HEK293 (cell line): ENCODE measurements around the gene ERBIN.

Source experiments
- KLF10 ChIP-seq: fragments of 450-650 bp; IDR thresholded peaks from 2 replicates; pipeline ENCODE4 v1.5.1; 2018; ENCODE audit warnings: missing biosample characterization, mild to moderate bottlenecking, missing genetic modification characterization
- OSR2 ChIP-seq: fragments of 450-650 bp; formaldehyde crosslinking; IDR thresholded peaks from 2 replicates; pipeline ENCODE4 v1.5.1; 2016; ENCODE audit warnings: missing biosample characterization, missing genetic modification characterization
- PRDM6 ChIP-seq: fragments of 450-650 bp; formaldehyde crosslinking; IDR thresholded peaks from 2 replicates; pipeline ENCODE4 v1.5.1; 2017; ENCODE audit warnings: missing biosample characterization, missing genetic modification characterization
- REPIN1 ChIP-seq: fragments of 450-650 bp; formaldehyde crosslinking; IDR thresholded peaks from 2 replicates; pipeline ENCODE4 v1.5.1; 2017; ENCODE audit warnings: missing biosample characterization, missing genetic modification characterization, low read depth
- SCRT1 ChIP-seq: fragments of 450-650 bp; formaldehyde crosslinking; IDR thresholded peaks from 2 replicates; pipeline ENCODE4 v1.5.1; 2016; ENCODE audit warnings: missing biosample characterization, missing genetic modification characterization, borderline replicate concordance
- SCRT2 ChIP-seq: fragments of 450-650 bp; formaldehyde crosslinking; IDR thresholded peaks from 2 replicates; pipeline ENCODE4 v1.5.1; 2016; ENCODE audit warnings: missing biosample characterization, missing genetic modification characterization
- WT1 ChIP-seq: fragments of 450-650 bp; formaldehyde crosslinking; IDR thresholded peaks from 2 replicates; pipeline ENCODE4 v1.5.1; 2016; ENCODE audit warnings: missing biosample characterization, missing genetic modification characterization
- ZBTB1 ChIP-seq: fragments of 450-650 bp; formaldehyde crosslinking; IDR thresholded peaks from 2 replicates; pipeline ENCODE4 v1.5.1; 2016; ENCODE audit warnings: missing biosample characterization, missing genetic modification characterization
- ZBTB20 ChIP-seq: fragments of 450-650 bp; formaldehyde crosslinking; IDR thresholded peaks from 2 replicates; pipeline ENCODE4 v1.5.1; 2016; ENCODE audit warnings: missing biosample characterization, missing genetic modification characterization
- ZIC2 ChIP-seq: fragments of 450-650 bp; formaldehyde crosslinking; IDR thresholded peaks from 2 replicates; pipeline ENCODE4 v1.5.1; 2016; ENCODE audit warnings: missing biosample characterization, missing genetic modification characterization
- ZNF10 ChIP-seq: fragments of 450-650 bp; formaldehyde crosslinking; IDR thresholded peaks from 2 replicates; pipeline ENCODE4 v1.5.1; 2017; ENCODE audit warnings: missing biosample characterization, missing genetic modification characterization
- ZNF211 ChIP-seq: fragments of 450-650 bp; formaldehyde crosslinking; IDR thresholded peaks from 2 replicates; pipeline ENCODE4 v1.5.1; 2016; ENCODE audit warnings: low read depth, missing biosample characterization, missing genetic modification characterization
- ZNF24 ChIP-seq: fragments of 450-650 bp; formaldehyde crosslinking; IDR thresholded peaks from 2 replicates; pipeline ENCODE4 v1.5.1; 2016; ENCODE audit warnings: missing biosample characterization, missing genetic modification characterization
- ZNF280D ChIP-seq: fragments of 450-650 bp; formaldehyde crosslinking; IDR thresholded peaks from 2 replicates; pipeline ENCODE4 v1.5.1; 2016; ENCODE audit warnings: missing biosample characterization, missing genetic modification characterization
- ZNF324 ChIP-seq: fragments of 450-650 bp; formaldehyde crosslinking; IDR thresholded peaks from 2 replicates; pipeline ENCODE4 v1.5.1; 2016; ENCODE audit warnings: missing biosample characterization, missing genetic modification characterization
- ZNF335 ChIP-seq: fragments of 450-650 bp; formaldehyde crosslinking; conservative IDR thresholded peaks from 2 replicates; pipeline ENCODE4 v1.5.1; 2016; ENCODE audit warnings: missing biosample characterization, missing genetic modification characterization
- ZNF501 ChIP-seq: fragments of 450-650 bp; formaldehyde crosslinking; IDR thresholded peaks from 2 replicates; pipeline ENCODE4 v1.5.1; 2016; ENCODE audit warnings: missing biosample characterization, missing genetic modification characterization
- ZNF514 ChIP-seq: fragments of 450-650 bp; formaldehyde crosslinking; IDR thresholded peaks from 2 replicates; pipeline ENCODE4 v1.5.1; 2016; ENCODE audit warnings: missing biosample characterization, missing genetic modification characterization
- ZNF571 ChIP-seq: fragments of 450-650 bp; formaldehyde crosslinking; IDR thresholded peaks from 2 replicates; pipeline ENCODE4 v1.5.0; 2017; ENCODE audit warnings: missing biosample characterization, missing genetic modification characterization
- ZNF623 ChIP-seq: fragments of 450-650 bp; formaldehyde crosslinking; IDR thresholded peaks from 2 replicates; pipeline ENCODE4 v1.5.1; 2016; ENCODE audit warnings: missing biosample characterization, missing genetic modification characterization
- ZNF843 ChIP-seq: fragments of 450-650 bp; formaldehyde crosslinking; IDR thresholded peaks from 2 replicates; pipeline ENCODE4 v1.5.1; 2016; ENCODE audit warnings: missing biosample characterization, missing genetic modification characterization
- TF ChIP-seq, protein P1 (sequence below): fragments of 450-650 bp; formaldehyde crosslinking; IDR thresholded peaks from 2 replicates; pipeline ENCODE4 v1.5.1; 2016; ENCODE audit warnings: missing biosample characterization, missing genetic modification characterization
- TF ChIP-seq, protein P2 (sequence below): fragments of 450-650 bp; formaldehyde crosslinking; IDR thresholded peaks from 2 replicates; pipeline ENCODE4 v1.5.1; 2017; ENCODE audit warnings: missing biosample characterization, missing genetic modification characterization
- TF ChIP-seq, protein P3 (sequence below): fragments of 450-650 bp; formaldehyde crosslinking; IDR thresholded peaks from 2 replicates; pipeline ENCODE4 v1.5.1; 2017; ENCODE audit warnings: missing biosample characterization, missing genetic modification characterization

Gene ERBIN

GRCh38 chr5:65925601-65926275 is 637 bp upstream of the ERBIN start (continued):
- TF ChIP-seq ZBTB20 (tag by site-specific recombination), result peak; percentile 84
- TF ChIP-seq, protein P1, sequence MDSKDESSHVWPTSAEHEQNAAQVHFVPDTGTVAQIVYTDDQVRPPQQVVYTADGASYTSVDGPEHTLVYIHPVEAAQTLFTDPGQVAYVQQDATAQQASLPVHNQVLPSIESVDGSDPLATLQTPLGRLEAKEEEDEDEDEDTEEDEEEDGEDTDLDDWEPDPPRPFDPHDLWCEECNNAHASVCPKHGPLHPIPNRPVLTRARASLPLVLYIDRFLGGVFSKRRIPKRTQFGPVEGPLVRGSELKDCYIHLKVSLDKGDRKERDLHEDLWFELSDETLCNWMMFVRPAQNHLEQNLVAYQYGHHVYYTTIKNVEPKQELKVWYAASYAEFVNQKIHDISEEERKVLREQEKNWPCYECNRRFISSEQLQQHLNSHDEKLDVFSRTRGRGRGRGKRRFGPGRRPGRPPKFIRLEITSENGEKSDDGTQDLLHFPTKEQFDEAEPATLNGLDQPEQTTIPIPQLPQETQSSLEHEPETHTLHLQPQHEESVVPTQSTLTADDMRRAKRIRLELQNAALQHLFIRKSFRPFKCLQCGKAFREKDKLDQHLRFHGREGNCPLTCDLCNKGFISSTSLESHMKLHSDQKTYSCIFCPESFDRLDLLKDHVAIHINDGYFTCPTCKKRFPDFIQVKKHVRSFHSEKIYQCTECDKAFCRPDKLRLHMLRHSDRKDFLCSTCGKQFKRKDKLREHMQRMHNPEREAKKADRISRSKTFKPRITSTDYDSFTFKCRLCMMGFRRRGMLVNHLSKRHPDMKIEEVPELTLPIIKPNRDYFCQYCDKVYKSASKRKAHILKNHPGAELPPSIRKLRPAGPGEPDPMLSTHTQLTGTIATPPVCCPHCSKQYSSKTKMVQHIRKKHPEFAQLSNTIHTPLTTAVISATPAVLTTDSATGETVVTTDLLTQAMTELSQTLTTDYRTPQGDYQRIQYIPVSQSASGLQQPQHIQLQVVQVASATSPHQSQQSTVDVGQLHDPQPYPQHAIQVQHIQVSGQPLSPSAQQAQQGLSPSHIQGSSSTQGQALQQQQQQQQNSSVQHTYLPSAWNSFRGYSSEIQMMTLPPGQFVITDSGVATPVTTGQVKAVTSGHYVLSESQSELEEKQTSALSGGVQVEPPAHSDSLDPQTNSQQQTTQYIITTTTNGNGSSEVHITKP, result peak; percentile 46
- TF ChIP-seq ZNF211 (tag by site-specific recombination), result no peak
- peak; percentile 43; the same call in 1 of the 2 replicates for TF ChIP-seq OSR2 (tag by site-specific recombination)
- no peak for TF ChIP-seq SCRT1
- peak; percentile 88 for TF ChIP-seq WT1 (tag by site-specific recombination)
- no peak for TF ChIP-seq ZNF571
- TF ChIP-seq ZBTB1 (tag by site-specific recombination), result peak; percentile 96
- peak; percentile 86 for TF ChIP-seq ZNF501
- TF ChIP-seq, protein P2, sequence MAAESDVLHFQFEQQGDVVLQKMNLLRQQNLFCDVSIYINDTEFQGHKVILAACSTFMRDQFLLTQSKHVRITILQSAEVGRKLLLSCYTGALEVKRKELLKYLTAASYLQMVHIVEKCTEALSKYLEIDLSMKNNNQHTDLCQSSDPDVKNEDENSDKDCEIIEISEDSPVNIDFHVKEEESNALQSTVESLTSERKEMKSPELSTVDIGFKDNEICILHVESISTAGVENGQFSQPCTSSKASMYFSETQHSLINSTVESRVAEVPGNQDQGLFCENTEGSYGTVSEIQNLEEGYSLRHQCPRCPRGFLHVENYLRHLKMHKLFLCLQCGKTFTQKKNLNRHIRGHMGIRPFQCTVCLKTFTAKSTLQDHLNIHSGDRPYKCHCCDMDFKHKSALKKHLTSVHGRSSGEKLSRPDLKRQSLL (tag by site-specific recombination), result peak; percentile 59; the same call in 1 of the 2 replicates
- TF ChIP-seq SCRT2 (tag by site-specific recombination), result 0 out of 2 replicates have a peak, but pooled peaks have one; percentile 9
- TF ChIP-seq ZNF623 (tag by site-specific recombination), result no peak
- TF ChIP-seq ZNF24 (tag by site-specific recombination), result peak; percentile 63; the same call in 1 of the 2 replicates
- TF ChIP-seq ZNF280D, result no peak
- TF ChIP-seq ZNF843 (tag by site-specific recombination), result peak; percentile 63; the same call in 1 of the 2 replicates
- no peak; the same call in 1 of the 2 replicates for TF ChIP-seq PRDM6 (tag by site-specific recombination)
- TF ChIP-seq ZIC2 (tag by site-specific recombination), result peak; percentile 76
- no peak for TF ChIP-seq ZNF514
- TF ChIP-seq ZNF10 (tag by site-specific recombination), result peak; percentile 36; the same call in 1 of the 2 replicates
- TF ChIP-seq, protein P3, sequence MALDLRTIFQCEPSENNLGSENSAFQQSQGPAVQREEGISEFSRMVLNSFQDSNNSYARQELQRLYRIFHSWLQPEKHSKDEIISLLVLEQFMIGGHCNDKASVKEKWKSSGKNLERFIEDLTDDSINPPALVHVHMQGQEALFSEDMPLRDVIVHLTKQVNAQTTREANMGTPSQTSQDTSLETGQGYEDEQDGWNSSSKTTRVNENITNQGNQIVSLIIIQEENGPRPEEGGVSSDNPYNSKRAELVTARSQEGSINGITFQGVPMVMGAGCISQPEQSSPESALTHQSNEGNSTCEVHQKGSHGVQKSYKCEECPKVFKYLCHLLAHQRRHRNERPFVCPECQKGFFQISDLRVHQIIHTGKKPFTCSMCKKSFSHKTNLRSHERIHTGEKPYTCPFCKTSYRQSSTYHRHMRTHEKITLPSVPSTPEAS, result peak; percentile 17; the same call in 1 of the 2 replicates
- TF ChIP-seq KLF10 (tag by site-specific recombination), result no peak
- peak; percentile 75; the same call in 1 of the 2 replicates for TF ChIP-seq ZNF324 (tag by site-specific recombination)
- TF ChIP-seq ZNF335 (tag by site-specific recombination), result no peak; the same call in 1 of the 2 replicates
- TF ChIP-seq REPIN1 (tag by site-specific recombination), result peak; percentile 51; the same call in 1 of the 2 replicates
- TF ChIP-seq, all 188 proteins: peak for 78
